HG02970 (cell line): ENCODE data around the gene ZNF827.

ENCODE experiments used
- ATAC-seq: cut with Tn5 transposase; IDR thresholded peaks from one replicate; pipeline ENCODE4 v1.9.1; 2021; ENCODE audit warnings: mild to moderate bottlenecking, moderate library complexity, moderate number of reproducible peaks; ENCODE audit not compliant: unreplicated experiment, low FRiP score

Gene ZNF827

GRCh38 chr4:145868637-145869409 lies 69.8 kb downstream of the ZNF827 start:
- no peak for ATAC-seq

GRCh38 chr4:145867406-145867805 lies 71.2 kb downstream of the ZNF827 start:
- ATAC-seq = no peak

GRCh38 chr4:145866991-145867390 lies 71.6 kb downstream of the ZNF827 start:
- no peak for ATAC-seq

GRCh38 chr4:145865274-145865941 lies 73.2 kb downstream of the ZNF827 start:
- ATAC-seq = no peak

- ATAC-seq = no peak
Measured at GRCh38 chr4:145863191-145863590, 75.4 kb downstream of the ZNF827 start.

- no peak for ATAC-seq
Measured at GRCh38 chr4:145861336-145862318, 77.0 kb downstream of the ZNF827 start.

- ATAC-seq = no peak
Measured at GRCh38 chr4:145860897-145861296, 77.7 kb downstream of the ZNF827 start.

GRCh38 chr4:145860446-145860845 lies 78.2 kb downstream of the ZNF827 start:
- ATAC-seq = no peak

GRCh38 chr4:145859926-145860325 lies 78.7 kb downstream of the ZNF827 start:
- ATAC-seq = no peak

- ATAC-seq = no peak
Measured at GRCh38 chr4:145859426-145859825, 79.2 kb downstream of the ZNF827 start.

GRCh38 chr4:145852256-145852839 lies 86.3 kb downstream of the ZNF827 start:
- no peak for ATAC-seq

- ATAC-seq = no peak
Measured at GRCh38 chr4:145851511-145852201, 87.0 kb downstream of the ZNF827 start.

- ATAC-seq = no peak
Measured at GRCh38 chr4:145847764-145848163, 90.9 kb downstream of the ZNF827 start.

GRCh38 chr4:145845118-145845517 lies 93.5 kb downstream of the ZNF827 start:
- ATAC-seq = no peak

- ATAC-seq = no peak
Measured at GRCh38 chr4:145843639-145844038, 95.0 kb downstream of the ZNF827 start.

GRCh38 chr4:145843148-145843547 lies 95.5 kb downstream of the ZNF827 start:
- no peak for ATAC-seq

GRCh38 chr4:145842224-145842887 lies 96.3 kb downstream of the ZNF827 start:
- no peak for ATAC-seq

- no peak for ATAC-seq
Measured at GRCh38 chr4:145840801-145841200, 97.8 kb downstream of the ZNF827 start.

GRCh38 chr4:145840162-145840768 lies 98.4 kb downstream of the ZNF827 start:
- no peak for ATAC-seq
